NK-92 (cell line): Measurements from ENCODE around the gene SIM1.

ENCODE experiments used
- DNase-seq: peaks from one replicate; lab custom pipeline; 2025; ENCODE audit not compliant: unreplicated experiment; lab: John Stamatoyannopoulos, UW

The SIM1 gene

GRCh38 chr6:100427452-100427851 lies 37.3 kb downstream of the SIM1 start:
- no peak for DNase-seq

- DNase-seq, result no peak
Measured at GRCh38 chr6:100426744-100427338, 37.9 kb downstream of the SIM1 start.

- no peak for DNase-seq
Measured at GRCh38 chr6:100426241-100426640, 38.5 kb downstream of the SIM1 start.

GRCh38 chr6:100420711-100421110 lies 44.0 kb downstream of the SIM1 start:
- DNase-seq, result no peak

GRCh38 chr6:100417036-100417435 lies 47.7 kb downstream of the SIM1 start:
- DNase-seq, result no peak

- DNase-seq, result no peak
Measured at GRCh38 chr6:100415768-100416167, 49.0 kb downstream of the SIM1 start.

GRCh38 chr6:100412872-100413271 lies 51.8 kb downstream of the SIM1 start:
- no peak for DNase-seq

- DNase-seq, result no peak
Measured at GRCh38 chr6:100404051-100404450, 60.7 kb downstream of the SIM1 start.

- DNase-seq, result no peak
Measured at GRCh38 chr6:100393493-100393892, 71.2 kb downstream of the SIM1 start.

- DNase-seq, result no peak
Measured at GRCh38 chr6:100392423-100392822, 72.3 kb downstream of the SIM1 start.

GRCh38 chr6:100388868-100389519 lies 75.7 kb downstream of the SIM1 start:
- no peak for DNase-seq

GRCh38 chr6:100382767-100383195 lies 81.9 kb downstream of the SIM1 start:
- DNase-seq, result no peak

- DNase-seq, result no peak
Measured at GRCh38 chr6:100382031-100382430, 82.7 kb downstream of the SIM1 start.

- DNase-seq, result no peak
Measured at GRCh38 chr6:100381111-100381510, 83.6 kb downstream of the SIM1 start.

GRCh38 chr6:100379386-100379785 lies 85.3 kb downstream of the SIM1 start:
- no peak for DNase-seq

- no peak for DNase-seq
Measured at GRCh38 chr6:100378576-100378975, 86.1 kb downstream of the SIM1 start.

- DNase-seq, result no peak
Measured at GRCh38 chr6:100376103-100376502, 88.6 kb downstream of the SIM1 start.

- DNase-seq, result no peak
Measured at GRCh38 chr6:100372326-100373091, 92.2 kb downstream of the SIM1 start.

GRCh38 chr6:100371591-100371990 lies 93.1 kb downstream of the SIM1 start:
- DNase-seq, result no peak

- no peak for DNase-seq
Measured at GRCh38 chr6:100370265-100370664, 94.5 kb downstream of the SIM1 start.

GRCh38 chr6:100366419-100366818 lies 98.3 kb downstream of the SIM1 start:
- DNase-seq, result no peak

- DNase-seq, result no peak
Measured at GRCh38 chr6:100363651-100364050, 101.1 kb downstream of the SIM1 start.
